GM21367 (cell line): ENCODE results near the gene GPR139.

Experiments
- ATAC-seq: cut with Tn5 transposase; IDR thresholded peaks from one replicate; pipeline ENCODE4 v1.9.1; 2021; ENCODE audit not compliant: unreplicated experiment

Gene GPR139

GRCh38 chr16:20056436-20056835, 17.3 kb downstream of the GPR139 start:
- no peak for ATAC-seq

- ATAC-seq, result no peak
Observed at GRCh38 chr16:20053336-20053735, 20.4 kb downstream of the GPR139 start.

GRCh38 chr16:20051611-20052010, 22.1 kb downstream of the GPR139 start:
- no peak for ATAC-seq

GRCh38 chr16:20051147-20051546, 22.5 kb downstream of the GPR139 start:
- ATAC-seq, result no peak

- no peak for ATAC-seq
Observed at GRCh38 chr16:20049831-20050230, 23.9 kb downstream of the GPR139 start.

- no peak for ATAC-seq
Observed at GRCh38 chr16:20045886-20046285, 27.8 kb downstream of the GPR139 start.

- no peak for ATAC-seq
Observed at GRCh38 chr16:20042848-20043247, 30.8 kb downstream of the GPR139 start.

- ATAC-seq, result no peak
Observed at GRCh38 chr16:20041924-20042596, 31.6 kb downstream of the GPR139 start.

- no peak for ATAC-seq
Observed at GRCh38 chr16:20040011-20040410, 33.7 kb downstream of the GPR139 start.

- no peak for ATAC-seq
Observed at GRCh38 chr16:20029611-20030010, 44.1 kb downstream of the GPR139 start.

GRCh38 chr16:20026361-20027072, 47.2 kb downstream of the GPR139 start:
- ATAC-seq, result no peak

- ATAC-seq, result no peak
Observed at GRCh38 chr16:20023190-20023589, 50.5 kb downstream of the GPR139 start.

- no peak for ATAC-seq
Observed at GRCh38 chr16:20020976-20021375, 52.7 kb downstream of the GPR139 start.

- no peak for ATAC-seq
Observed at GRCh38 chr16:20020083-20020482, 53.6 kb downstream of the GPR139 start.

- no peak for ATAC-seq
Observed at GRCh38 chr16:20016234-20016633, 57.5 kb downstream of the GPR139 start.

- no peak for ATAC-seq
Observed at GRCh38 chr16:20004931-20005330, 68.8 kb downstream of the GPR139 start.

- no peak for ATAC-seq
Observed at GRCh38 chr16:20002936-20003335, 70.8 kb downstream of the GPR139 start.

- no peak for ATAC-seq
Observed at GRCh38 chr16:20001856-20002707, 71.6 kb downstream of the GPR139 start.

GRCh38 chr16:19997734-19998133, 76.0 kb downstream of the GPR139 start:
- no peak for ATAC-seq

GRCh38 chr16:19997264-19997663, 76.4 kb downstream of the GPR139 start:
- no peak for ATAC-seq

GRCh38 chr16:19994466-19995170, 79.1 kb downstream of the GPR139 start:
- no peak for ATAC-seq
